GM12891 (cell line): ENCODE data around the gene TDRD12.

Experiments used
- POLR2A ChIP-seq: IDR thresholded peaks from 2 replicates; pipeline ENCODE4 v1.6.1; 2011; ENCODE audit warnings: low read depth, low read length, control low read depth
- POLR2AphosphoS5 ChIP-seq: IDR thresholded peaks from 2 replicates; pipeline ENCODE4 v1.6.1; 2011; ENCODE audit warnings: low read depth, low read length, control low read depth
- POU2F2 ChIP-seq: IDR thresholded peaks from 2 replicates; pipeline ENCODE4 v1.6.1; 2011; ENCODE audit warnings: low read depth, mild to moderate bottlenecking, control low read depth, low read length, moderate library complexity
- SPI1 ChIP-seq: IDR thresholded peaks from 2 replicates; pipeline ENCODE4 v1.6.1; 2011; ENCODE audit warnings: low read depth, low read length, control low read depth

- TF ChIP-seq POLR2A (no peak), POLR2AphosphoS5 (no peak), SPI1 (no peak), POU2F2 (no peak)
Measured at GRCh38 chr19:32709032-32709431, 10.5 kb upstream of the TDRD12 start.
